ENCODE measurements around the gene ADAM23. TPM values are rescaled to one million over a fixed set of nuclear protein-coding genes. Genes with fewer than 3 reads are reported as not detected.

Gene ADAM23
- total and polyA plus RNA-seq, 9 donors, result 0.83 to 18.8 (median 4.1) TPM

- H3K27me3 ChIP-seq, result no peaks in the 10 kb centered on the region
- no peak for DNase-seq
- WGBS, 3 donors, result 69 to 77% (median 74%) methylated on average over 3 of the region's 3 CpGs
- intact Hi-C loops (cut with DNase I), result no loop called here
- H3K4me1 ChIP-seq (ENCODE audit: insufficient read depth), result no peaks in the 10 kb centered on the region
- no peak overlapping the region for H3K27ac ChIP-seq
- H3K4me3 ChIP-seq, result no peak overlapping the region
- H3K9me3 ChIP-seq, result no peaks in the 10 kb centered on the region
- TF ChIP-seq POLR2A (IDR thresholded peaks at IDR 0.05) (no peak), CTCF (IDR thresholded peaks at IDR 0.05) (no peak), EP300 (IDR thresholded peaks at IDR 0.05) (no peak)
- H3K36me3 ChIP-seq, result no peaks in the 10 kb centered on the region
Observed at GRCh38 chr2:206431439-206431838, 11.9 kb upstream of the ADAM23 start.

GRCh38 chr2:206432193-206433082 is 10.9 kb upstream of the ADAM23 start:
- 52 to 56% (median 53%) methylated on average over 6 of the region's 6 CpGs for WGBS, 3 donors

GRCh38 chr2:206433190-206433589 is 10.1 kb upstream of the ADAM23 start:
- no peak for DNase-seq
- Histone ChIP-seq H3K27me3 (no peaks in the 10 kb centered on the region), H3K27ac (no peak overlapping the region), H3K9me3 (no peaks in the 10 kb centered on the region), H3K36me3 (no peaks in the 10 kb centered on the region), H3K4me3 (no peak overlapping the region), H3K4me1 (ENCODE audit: insufficient read depth) (no peaks in the 10 kb centered on the region)
- no peak for TF ChIP-seq POLR2A (IDR thresholded peaks at IDR 0.05)
- TF ChIP-seq EP300 (IDR thresholded peaks at IDR 0.05), result no peak
- TF ChIP-seq CTCF (IDR thresholded peaks at IDR 0.05), result no peak
- intact Hi-C loops (cut with DNase I), result no loop called here

More at GRCh38 chr2:206432193-206433082, 10.9 kb upstream of the ADAM23 start:
- no peak overlapping the region for H3K4me3 ChIP-seq
- DNase-seq, result no peak
- no peaks in the 10 kb centered on the region for H3K36me3 ChIP-seq
- no peak overlapping the region for H3K27ac ChIP-seq
- no peaks in the 10 kb centered on the region for H3K9me3 ChIP-seq
- intact Hi-C loops (cut with DNase I), result no loop called here
- no peaks in the 10 kb centered on the region for H3K27me3 ChIP-seq
- H3K4me1 ChIP-seq (ENCODE audit: insufficient read depth), result no peaks in the 10 kb centered on the region
- no peak for TF ChIP-seq CTCF (IDR thresholded peaks at IDR 0.05)
- TF ChIP-seq EP300 (IDR thresholded peaks at IDR 0.05), result no peak
- no peak for TF ChIP-seq POLR2A (IDR thresholded peaks at IDR 0.05)

- Histone ChIP-seq H3K4me1 (ENCODE audit: insufficient read depth) (no peaks in the 10 kb centered on the region), H3K27ac (no peak overlapping the region), H3K9me3 (no peaks in the 10 kb centered on the region), H3K4me3 (no peak overlapping the region), H3K27me3 (no peaks in the 10 kb centered on the region), H3K36me3 (no peaks in the 10 kb centered on the region)
- DNase-seq, result no peak
- intact Hi-C loops (cut with DNase I), result no loop called here
- TF ChIP-seq POLR2A (IDR thresholded peaks at IDR 0.05), result no peak
- TF ChIP-seq CTCF (IDR thresholded peaks at IDR 0.05), result no peak
- no peak for TF ChIP-seq EP300 (IDR thresholded peaks at IDR 0.05)
Observed at GRCh38 chr2:206433686-206434085, 9.6 kb upstream of the ADAM23 start.

All from ovary (tissue), 9 donors.